Measurements from ENCODE around the gene CCDC82.

The CCDC82 gene

GRCh38 chr11:96307776-96308140 lies 82.0 kb downstream of the CCDC82 start:
- ChIA-PET POLR2A (interaction anchor here (0.7 to 1.7 kb wide), 4 partner anchors 24 to 82 kb away, joined by 3 to 6 read pairs (median 4); partner anchors contain the start of genes CCDC82, JRKL and MAML2), CTCF (interaction anchor here (0.7 to 1.4 kb wide), 4 partner anchors 23 to 93 kb away, joined by 3 to 6 read pairs (median 4); partner anchors contain the start of gene MAML2)
- Histone ChIP-seq H3K36me3 (ENCODE audit: control insufficient read depth in 2 of 2, insufficient read depth in 1 of 2, low read length in 2 of 2) (no peaks in the 10 kb centered on the region), H3K4me1 (ENCODE audit: control insufficient read depth, insufficient read depth, low read length) (peaks cover 13% of the 10 kb centered on the region), H3K27ac (ENCODE audit: extremely low read depth, low read depth, low read length) (peak overlapping the region; percentile 75), H3K4me3 (ENCODE audit: low read depth, low read length) (peak overlapping the region; percentile 1), H3K9me3 (ENCODE audit: control insufficient read depth, insufficient read depth, low read depth, low read length) (no peaks in the 10 kb centered on the region)
- TF ChIP-seq ZNF768 (tag by site-specific recombination; IDR thresholded peaks at IDR 0.05) (no peak), ZIC2 (tag by site-specific recombination; IDR thresholded peaks at IDR 0.05) (no peak), ZNF510 (tag by site-specific recombination; IDR thresholded peaks at IDR 0.05; ENCODE audit: insufficient replicate concordance) (no peak), AEBP2 (tag by site-specific recombination; IDR thresholded peaks at IDR 0.05; ENCODE audit: borderline replicate concordance) (no peak), ZNF658 (tag by site-specific recombination; IDR thresholded peaks at IDR 0.05) (no peak), ZNF24 (tag by site-specific recombination; IDR thresholded peaks at IDR 0.05) (no peak), BCL6B (tag by site-specific recombination; IDR thresholded peaks at IDR 0.05) (no peak), KLF9 (tag by site-specific recombination; IDR thresholded peaks at IDR 0.05; ENCODE audit: low read depth) (no peak), ZSCAN4 (tag by site-specific recombination; IDR thresholded peaks at IDR 0.05) (no peak), ZFP41 (tag by site-specific recombination; IDR thresholded peaks at IDR 0.05; ENCODE audit: borderline replicate concordance) (no peak), RBAK (tag by site-specific recombination; IDR thresholded peaks at IDR 0.05) (no peak), ZNF10 (tag by site-specific recombination; IDR thresholded peaks at IDR 0.05) (0 out of 2 replicates have a peak, but pooled peaks have one; percentile 18), ZBTB21 (tag by site-specific recombination; IDR thresholded peaks at IDR 0.05) (no peak), ZBTB17 (tag by site-specific recombination; IDR thresholded peaks at IDR 0.05) (no peak), ELK4 (IDR thresholded peaks at IDR 0.05; ENCODE audit: borderline replicate concordance, low read depth, low read length) (no peak), ZNF513 (tag by site-specific recombination; IDR thresholded peaks at IDR 0.05) (peak; percentile 87), ZNF660 (tag by site-specific recombination; IDR thresholded peaks at IDR 0.05) (peak; percentile 63; the same call in 1 of the 2 replicates), ZNF488 (tag by site-specific recombination; IDR thresholded peaks at IDR 0.05) (no peak), ZNF529 (tag by site-specific recombination; IDR thresholded peaks at IDR 0.05; ENCODE audit: insufficient replicate concordance) (no peak), GFI1B (tag by site-specific recombination; IDR thresholded peaks at IDR 0.05) (no peak), PRDM10 (tag by site-specific recombination; IDR thresholded peaks at IDR 0.05) (peak; percentile 72), ZBTB10 (tag by site-specific recombination; IDR thresholded peaks at IDR 0.05) (no peak)
